IMR-90 (cell line): Measurements from ENCODE around the gene IKZF4. TPM values are rescaled to one million over a fixed set of nuclear protein-coding genes. Genes with fewer than 3 reads are reported as not detected.

Experiments
- ATAC-seq: fragments of 200-7000 bp; cut with Tn5 transposase; 2 replicates; pipeline ENCODE4 v1.9.1; 2020; ENCODE audit warnings: low read depth, mild to moderate bottlenecking, moderate library complexity
- BruUV-seq: library from RNA; stranded (reverse); fragments of 400-500 nt; replicated peaks from 2 replicates; lab custom pipeline; 2021; lab: Mats Ljungman, UMichigan
- CTCF ChIA-PET: fragments of 300-600 bp; formaldehyde crosslinking; extraction: SDS; loops from one replicate; lab custom pipeline; 2021; ENCODE audit warnings: antibody characterized with exemption; lab: Yijun Ruan, JAX
- POLR2A ChIA-PET: fragments of 300-600 bp; sonication (Branson Sonifier 250); formaldehyde crosslinking; loops from one replicate; lab custom pipeline; 2022; ENCODE audit warnings: antibody characterized with exemption; ENCODE audit not compliant: unreplicated experiment; lab: Charles Lee
- DNase-seq: peaks from one replicate; pipeline ENCODE4 v3.0.0; 2013
- H2AFZ ChIP-seq: replicated peaks from 2 replicates; pipeline ENCODE3; 2013; ENCODE audit warnings: low read length, mild to moderate bottlenecking; ENCODE audit not compliant: poor library complexity
- H2AK5ac ChIP-seq: 2 replicates; pipeline ENCODE4 v1.6.1; 2013; ENCODE audit warnings: low read depth, low read length, inconsistent platforms
- H2AK9ac ChIP-seq: replicated peaks from 2 replicates; pipeline ENCODE3; 2013; ENCODE audit warnings: mild to moderate bottlenecking, low read depth, low read length, moderate library complexity; ENCODE audit not compliant: poor library complexity
- H2BK120ac ChIP-seq: 2 replicates; pipeline ENCODE4 v1.6.1; 2013; ENCODE audit warnings: low read depth, low read length, inconsistent platforms
- H2BK15ac ChIP-seq: 3 replicates; pipeline ENCODE4 v1.6.1; 2013; ENCODE audit warnings: low read depth, low read length, inconsistent platforms
- H2BK20ac ChIP-seq: 2 replicates; pipeline ENCODE4 v1.6.1; 2013; ENCODE audit warnings: low read depth, mild to moderate bottlenecking, inconsistent platforms, low read length, moderate library complexity
- H2BK5ac ChIP-seq: 2 replicates; pipeline ENCODE4 v1.6.1; 2013; ENCODE audit warnings: mild to moderate bottlenecking, low read depth, low read length, inconsistent platforms; ENCODE audit not compliant: poor library complexity, severe bottlenecking
- H3K14ac ChIP-seq: replicated peaks from 2 replicates; pipeline ENCODE4 v1.6.1; 2013; ENCODE audit warnings: low read depth, low read length, inconsistent platforms
- H3K18ac ChIP-seq: 2 replicates; pipeline ENCODE4 v1.6.1; 2013; ENCODE audit warnings: low read depth, low read length, control low read depth
- H3K23ac ChIP-seq: 2 replicates; pipeline ENCODE4 v1.6.1; 2013; ENCODE audit warnings: low read depth, low read length, inconsistent platforms
- H3K27ac ChIP-seq: 2 replicates; pipeline ENCODE4 v1.5.1; 2013; ENCODE audit warnings: mild to moderate bottlenecking, control low read depth, low read length; ENCODE audit not compliant: insufficient read depth
- H3K27me3 ChIP-seq: 2 replicates; pipeline ENCODE4 v1.6.1; 2013; ENCODE audit warnings: low read length; ENCODE audit not compliant: control insufficient read depth, insufficient read depth
- H3K36me3 ChIP-seq: 2 replicates; pipeline ENCODE4 v1.6.1; 2013; ENCODE audit warnings: low read length, mixed read lengths; ENCODE audit not compliant: control insufficient read depth, insufficient read depth
- H3K4ac ChIP-seq: 2 replicates; pipeline ENCODE4 v1.6.1; 2013; ENCODE audit warnings: low read depth, low read length, inconsistent platforms
- H3K4me1 ChIP-seq: 2 replicates; pipeline ENCODE4 v1.6.1; 2013; ENCODE audit warnings: low read length, mixed read lengths; ENCODE audit not compliant: control insufficient read depth, insufficient read depth
- H3K4me2 ChIP-seq: 2 replicates; pipeline ENCODE4 v1.6.1; 2013; ENCODE audit warnings: low read depth, mild to moderate bottlenecking, control low read depth, low read length, moderate library complexity
- H3K4me3 ChIP-seq: 2 replicates; pipeline ENCODE4 v1.5.1; 2013; ENCODE audit warnings: low read depth, mild to moderate bottlenecking, control low read depth, low read length, moderate library complexity; ENCODE audit not compliant: insufficient read depth
- H3K56ac ChIP-seq: 2 replicates; pipeline ENCODE4 v1.6.1; 2013; ENCODE audit warnings: low read length, inconsistent platforms; ENCODE audit not compliant: insufficient read depth; ENCODE audit errors: extremely low read depth
- H3K79me1 ChIP-seq, 2 experiments: 2 replicates each; pipeline ENCODE4 v1.6.1; 2013; ENCODE audit warnings: low read length in 2 of 2, inconsistent platforms in 1 of 2, low read depth in 1 of 2
- H3K9ac ChIP-seq: 2 replicates; pipeline ENCODE4 v1.6.1; 2013; ENCODE audit warnings: low read depth, low read length, control low read depth
- H3K9me1 ChIP-seq: 2 replicates; pipeline ENCODE4 v1.6.1; 2013; ENCODE audit warnings: low read length, inconsistent platforms; ENCODE audit not compliant: insufficient read depth
- H3K9me3 ChIP-seq: 2 replicates; pipeline ENCODE4 v1.6.1; 2013; ENCODE audit warnings: low read length; ENCODE audit not compliant: control insufficient read depth, insufficient read depth
- H4K20me1 ChIP-seq: 2 replicates; pipeline ENCODE4 v1.6.1; 2013; ENCODE audit warnings: low read length, inconsistent platforms; ENCODE audit not compliant: insufficient read depth
- H4K5ac ChIP-seq: 2 replicates; pipeline ENCODE4 v1.6.1; 2013; ENCODE audit warnings: mild to moderate bottlenecking, low read depth, low read length, control low read depth
- H4K8ac ChIP-seq, 2 experiments: 2 replicates each; pipeline ENCODE4 v1.6.1; 2013; ENCODE audit warnings: low read depth in 2 of 2, low read length in 2 of 2, control low read depth in 1 of 2, inconsistent platforms in 1 of 2
- H4K91ac ChIP-seq: 2 replicates; pipeline ENCODE4 v1.6.1; 2013; ENCODE audit warnings: low read depth, low read length, inconsistent platforms; ENCODE audit not compliant: insufficient read depth
- BHLHE40 ChIP-seq: fragments of 150-350 bp; IDR thresholded peaks from 2 replicates; pipeline ENCODE4 v1.6.1; 2016; ENCODE audit warnings: mild to moderate bottlenecking, low read depth, low read length
- CEBPB ChIP-seq: IDR thresholded peaks from 2 replicates; pipeline ENCODE4 v1.6.1; 2012; ENCODE audit warnings: low read depth, low read length, improper control_type of control experiment
- CHD1 ChIP-seq: IDR thresholded peaks from 2 replicates; pipeline ENCODE4 v1.6.1; 2012; ENCODE audit warnings: low read depth, low read length, improper control_type of control experiment
- CTCF ChIP-seq: conservative IDR thresholded peaks from 2 replicates; pipeline ENCODE4 v1.5.1; 2012; ENCODE audit warnings: mild to moderate bottlenecking, low read depth, low read length, improper control_type of control experiment
- ELK1 ChIP-seq: fragments of 150-350 bp; IDR thresholded peaks from 2 replicates; pipeline ENCODE4 v1.6.1; 2016; ENCODE audit warnings: low read depth, mild to moderate bottlenecking, low read length, moderate library complexity, borderline replicate concordance
- FOS ChIP-seq: fragments of 150-350 bp; IDR thresholded peaks from 2 replicates; pipeline ENCODE4 v1.6.1; 2016; ENCODE audit warnings: low read depth, low read length
- MAFK ChIP-seq: IDR thresholded peaks from 2 replicates; pipeline ENCODE4 v1.6.1; 2012; ENCODE audit warnings: low read depth, low read length, improper control_type of control experiment
- MAZ ChIP-seq: IDR thresholded peaks from 2 replicates; pipeline ENCODE4 v1.6.1; 2012; ENCODE audit warnings: low read depth, mild to moderate bottlenecking, low read length, improper control_type of control experiment, moderate library complexity, borderline replicate concordance
- MXI1 ChIP-seq: IDR thresholded peaks from 2 replicates; pipeline ENCODE4 v1.6.1; 2012; ENCODE audit warnings: low read depth, mild to moderate bottlenecking, low read length, moderate library complexity, borderline replicate concordance
- NFE2L2 ChIP-seq: fragments of 150-350 bp; IDR thresholded peaks from 2 replicates; pipeline ENCODE4 v1.6.1; 2016; ENCODE audit warnings: low read depth, mild to moderate bottlenecking, low read length
- POLR2A ChIP-seq: IDR thresholded peaks from 2 replicates; pipeline ENCODE4 v1.6.1; 2012; ENCODE audit warnings: mild to moderate bottlenecking, low read depth, low read length
- RAD21 ChIP-seq: IDR thresholded peaks from 2 replicates; pipeline ENCODE4 v1.6.1; 2012; ENCODE audit warnings: low read length, improper control_type of control experiment
- RCOR1 ChIP-seq: IDR thresholded peaks from 2 replicates; pipeline ENCODE4 v1.6.1; 2012; ENCODE audit warnings: mild to moderate bottlenecking, low read length, improper control_type of control experiment; ENCODE audit not compliant: insufficient replicate concordance
- RFX5 ChIP-seq: IDR thresholded peaks from 2 replicates; pipeline ENCODE4 v1.8.0; 2012; ENCODE audit warnings: low read depth, mild to moderate bottlenecking, low read length, moderate library complexity
- SMC3 ChIP-seq: fragments of 150-350 bp; IDR thresholded peaks from 2 replicates; pipeline ENCODE4 v1.6.1; 2016; ENCODE audit warnings: low read depth, mild to moderate bottlenecking, antibody characterized with exemption, low read length, moderate library complexity
- USF2 ChIP-seq: fragments of 150-350 bp; IDR thresholded peaks from 2 replicates; pipeline ENCODE4 v1.6.1; 2017; ENCODE audit warnings: mild to moderate bottlenecking, antibody characterized with exemption, low read length, low read depth
- WGBS, 2 experiments: methylation state at CpG; one replicate each; pipeline versions ENCODE4 v1.1.5 to v1.1.7; 2013; ENCODE audit warnings: missing lambda C conversion rate in 2 of 2; ENCODE audit not compliant: insufficient read length in 1 of 2; ENCODE audit errors: extremely low coverage in 2 of 2; 5-methylcytosine and 5-hydroxymethylcytosine counted together
- dilution Hi-C: fragments of 300-500 bp; cut with HindIII; formaldehyde crosslinking; loops from one replicate; pipeline ENCODE4 v1.14.3; 2018; ENCODE audit warnings: low sequenced_read_pairs; ENCODE audit not compliant: unreplicated experiment
- in situ Hi-C: fragments of 300-500 bp; cut with MboI; formaldehyde crosslinking; loops from 3 replicates; pipeline ENCODE4 v1.14.3; 2019; ENCODE audit warnings: low sequenced_read_pairs, inconsistent platforms, mixed read lengths
- intact Hi-C: fragments of 100-400 bp; cut with micrococcal nuclease; formaldehyde crosslinking; loops from 2 replicates; pipeline ENCODE4 v1.10.0; 2022
- polyA plus RNA-seq, 3 experiments: library from polyadenylated mRNA; depleted of rRNA; stranded (reverse); fragments of >200 nt; gene quantifications; 2 replicates each; pipeline ENCODE4 v1.2.3, GENCODE V29; 2012; ENCODE audit warnings: low replicate concordance in 1 of 3
- total RNA-seq: library from RNA; depleted of rRNA; stranded (reverse); fragments of >200 nt; gene quantifications from 2 replicates; pipeline ENCODE4 v1.2.3, GENCODE V29; 2012

The IKZF4 gene
- total and polyA plus RNA-seq, 2 of the 4 experiments (the other 2 are of a cell fraction): 1.8 to 7.1 TPM

- H4K91ac ChIP-seq: no peak overlapping the region
- no TSS peak for BruUV-seq
- no peaks in the 10 kb centered on the region for H3K27me3 ChIP-seq
- TF ChIP-seq NFE2L2: no peak
- no peak for TF ChIP-seq RCOR1
- no peak for TF ChIP-seq MAZ
- no peak for TF ChIP-seq SMC3
- no peak for TF ChIP-seq RFX5
- no peak for TF ChIP-seq POLR2A
- TF ChIP-seq MAFK: no peak
- no peak for TF ChIP-seq BHLHE40
- TF ChIP-seq RAD21: no peak
- no peak for TF ChIP-seq USF2
- TF ChIP-seq CHD1: no peak
- TF ChIP-seq CTCF: no peak
- no peak for TF ChIP-seq MXI1
- no peak for TF ChIP-seq CEBPB
- no peak for TF ChIP-seq ELK1
- TF ChIP-seq FOS: no peak
- WGBS, 2 experiments: no CpG with 5 or more reads among the region's 2 CpGs
- H4K8ac ChIP-seq: no peak overlapping the region
- no peak overlapping the region for H2BK20ac ChIP-seq
- no peak overlapping the region for H2BK120ac ChIP-seq
- H4K20me1 ChIP-seq: peaks cover 12% of the 10 kb centered on the region; the same call in 1 of the 2 replicates
- H2BK15ac ChIP-seq: no peak overlapping the region
- H3K9me1 ChIP-seq: 0 out of 2 replicates have a peak, but pooled peaks cover 3% of the 10 kb centered on the region
- H3K4me3 ChIP-seq: no peak overlapping the region
- in situ Hi-C loops (no loop called here), intact Hi-C loops (no loop called here), dilution Hi-C loops (no loop called here)
- no peak overlapping the region for H3K14ac ChIP-seq
- peaks cover 55% of the 10 kb centered on the region for H3K36me3 ChIP-seq
- no peak overlapping the region for H2AK5ac ChIP-seq
- no peak overlapping the region for H3K23ac ChIP-seq
- H3K4me2 ChIP-seq: no peak overlapping the region
- H3K79me1 ChIP-seq: peaks cover 22 to 42% of the 10 kb centered on the region in 2 experiments
- CTCF ChIA-PET: no interaction called here
- H2AK9ac ChIP-seq: no peak overlapping the region
- peaks cover 2% of the 10 kb centered on the region; the same call in 1 of the 2 replicates for H3K4me1 ChIP-seq
- H3K9ac ChIP-seq: no peak overlapping the region
- H2AFZ ChIP-seq: no peak overlapping the region
- POLR2A ChIA-PET: no interaction called here
- H3K56ac ChIP-seq: no peak overlapping the region
- ATAC-seq: no peak
- no peak overlapping the region for H3K27ac ChIP-seq
- H4K5ac ChIP-seq: no peak overlapping the region
- no peak overlapping the region for H3K4ac ChIP-seq
- no peak for DNase-seq
- no peaks in the 10 kb centered on the region for H3K9me3 ChIP-seq
- no peak overlapping the region for H2BK5ac ChIP-seq
- H3K18ac ChIP-seq: no peak overlapping the region
These were observed 36.0 kb upstream of the IKZF4 start for GRCh38 chr12:55984861-55985260.
